IMR-90 (cell line): ENCODE data around the gene ADGRG4.

Source experiments
- CEBPB ChIP-seq: IDR thresholded peaks from 2 replicates; pipeline ENCODE4 v1.6.1; 2012; ENCODE audit warnings: low read depth, low read length, improper control_type of control experiment
- FOS ChIP-seq: fragments of 150-350 bp; IDR thresholded peaks from 2 replicates; pipeline ENCODE4 v1.6.1; 2016; ENCODE audit warnings: low read depth, low read length
- MAZ ChIP-seq: IDR thresholded peaks from 2 replicates; pipeline ENCODE4 v1.6.1; 2012; ENCODE audit warnings: low read depth, mild to moderate bottlenecking, low read length, improper control_type of control experiment, moderate library complexity, borderline replicate concordance
- MXI1 ChIP-seq: IDR thresholded peaks from 2 replicates; pipeline ENCODE4 v1.6.1; 2012; ENCODE audit warnings: low read depth, mild to moderate bottlenecking, low read length, moderate library complexity, borderline replicate concordance
- POLR2A ChIP-seq: IDR thresholded peaks from 2 replicates; pipeline ENCODE4 v1.6.1; 2012; ENCODE audit warnings: mild to moderate bottlenecking, low read depth, low read length
- TF ChIP-seq, protein P1 (sequence below): conservative IDR thresholded peaks from 2 replicates; pipeline ENCODE4 v1.5.1; 2012; ENCODE audit warnings: mild to moderate bottlenecking, low read depth, low read length, improper control_type of control experiment
- TF ChIP-seq, protein P2 (sequence below): fragments of 150-350 bp; IDR thresholded peaks from 2 replicates; pipeline ENCODE4 v1.6.1; 2017; ENCODE audit warnings: mild to moderate bottlenecking, antibody characterized with exemption, low read length, low read depth

DNA sequence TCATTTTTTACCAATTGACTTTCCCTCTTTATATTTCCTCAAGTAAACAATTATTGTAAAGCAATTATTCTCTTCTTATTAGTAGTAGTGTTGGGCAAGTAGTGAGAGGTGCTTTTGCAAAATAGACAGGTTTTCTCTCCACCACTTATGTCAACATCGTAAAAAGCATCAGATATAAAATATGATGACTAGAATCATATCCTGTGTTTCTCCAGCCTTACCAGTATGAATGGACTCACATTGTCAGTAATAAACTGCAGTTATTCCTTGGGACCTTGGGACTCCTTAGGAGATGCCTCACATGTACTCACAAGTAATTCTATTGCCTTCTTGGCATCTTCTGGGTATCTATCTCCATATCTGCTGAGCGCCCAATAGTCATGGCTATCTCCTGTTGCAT lies 146.5 kb downstream of the ADGRG4 start:
- TF ChIP-seq, protein P1, sequence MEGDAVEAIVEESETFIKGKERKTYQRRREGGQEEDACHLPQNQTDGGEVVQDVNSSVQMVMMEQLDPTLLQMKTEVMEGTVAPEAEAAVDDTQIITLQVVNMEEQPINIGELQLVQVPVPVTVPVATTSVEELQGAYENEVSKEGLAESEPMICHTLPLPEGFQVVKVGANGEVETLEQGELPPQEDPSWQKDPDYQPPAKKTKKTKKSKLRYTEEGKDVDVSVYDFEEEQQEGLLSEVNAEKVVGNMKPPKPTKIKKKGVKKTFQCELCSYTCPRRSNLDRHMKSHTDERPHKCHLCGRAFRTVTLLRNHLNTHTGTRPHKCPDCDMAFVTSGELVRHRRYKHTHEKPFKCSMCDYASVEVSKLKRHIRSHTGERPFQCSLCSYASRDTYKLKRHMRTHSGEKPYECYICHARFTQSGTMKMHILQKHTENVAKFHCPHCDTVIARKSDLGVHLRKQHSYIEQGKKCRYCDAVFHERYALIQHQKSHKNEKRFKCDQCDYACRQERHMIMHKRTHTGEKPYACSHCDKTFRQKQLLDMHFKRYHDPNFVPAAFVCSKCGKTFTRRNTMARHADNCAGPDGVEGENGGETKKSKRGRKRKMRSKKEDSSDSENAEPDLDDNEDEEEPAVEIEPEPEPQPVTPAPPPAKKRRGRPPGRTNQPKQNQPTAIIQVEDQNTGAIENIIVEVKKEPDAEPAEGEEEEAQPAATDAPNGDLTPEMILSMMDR = no peak
- TF ChIP-seq MXI1 (no peak), POLR2A (no peak), FOS (no peak), MAZ (no peak), CEBPB (no peak)
- TF ChIP-seq, protein P2, sequence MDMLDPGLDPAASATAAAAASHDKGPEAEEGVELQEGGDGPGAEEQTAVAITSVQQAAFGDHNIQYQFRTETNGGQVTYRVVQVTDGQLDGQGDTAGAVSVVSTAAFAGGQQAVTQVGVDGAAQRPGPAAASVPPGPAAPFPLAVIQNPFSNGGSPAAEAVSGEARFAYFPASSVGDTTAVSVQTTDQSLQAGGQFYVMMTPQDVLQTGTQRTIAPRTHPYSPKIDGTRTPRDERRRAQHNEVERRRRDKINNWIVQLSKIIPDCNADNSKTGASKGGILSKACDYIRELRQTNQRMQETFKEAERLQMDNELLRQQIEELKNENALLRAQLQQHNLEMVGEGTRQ = no peak
